Measurements from ENCODE around the gene SERPINB6. TPM values are rescaled to one million over a fixed set of nuclear protein-coding genes. Genes with fewer than 3 reads are reported as not detected.
"Not testable (repeated sequence)": the region's sequence is repeated elsewhere in the genome, so short reads cannot be mapped to it uniquely, and the experiment has no call there.

SERPINB6 gene
- total RNA-seq, 2 donors from 2014 or later, result 128 to 150 TPM

- peaks cover 23% of the 10 kb centered on the region for H3K4me1 Mint-ChIP-seq
- Histone ChIP-seq H3K4me3 (ENCODE audit: low read length) (no peak overlapping the region), H3K27me3 (ENCODE audit: control insufficient read depth, insufficient read depth, low read length, poor library complexity, severe bottlenecking) (no peaks in the 10 kb centered on the region), H3K27ac (ENCODE audit: low read depth, low read length) (no peak overlapping the region), H3K9ac (ENCODE audit: extremely low read depth, low read length, poor library complexity, severe bottlenecking) (peak overlapping the region; percentile 8), H3K36me3 (ENCODE audit: control insufficient read depth, insufficient read depth, low read length) (no peaks in the 10 kb centered on the region), H3K4me1 (ENCODE audit: control insufficient read depth, insufficient read depth, low read length) (peaks cover under 1% of the 10 kb centered on the region), H3K9me3 (ENCODE audit: control insufficient read depth, low read length) (peaks cover 14% of the 10 kb centered on the region)
- peak overlapping the region; percentile 77 for H3K27ac Mint-ChIP-seq
- WGBS, 2 experiments (ENCODE audit: insufficient coverage in 1 of 2, insufficient read length in 1 of 2), result 35 to 37% methylated on average over 10 to 11 of the region's 11 CpGs
- no peak overlapping the region for H3K4me3 Mint-ChIP-seq
- TF ChIP-seq CTCF (conservative IDR thresholded peaks at IDR 0.05), result peak; percentile 98
- peaks cover 24% of the 10 kb centered on the region for H3K9me3 Mint-ChIP-seq
- H3K36me3 Mint-ChIP-seq (ENCODE audit: low read depth), result peaks cover 2% of the 10 kb centered on the region
- H3K27me3 Mint-ChIP-seq (ENCODE audit: insufficient read depth), result no peaks in the 10 kb centered on the region
- peak; percentile 99 for DNase-seq
These were observed 39.2 kb downstream of the SERPINB6 start for GRCh38 chr6:2931970-2932748.

GRCh38 chr6:2931055-2931454 lies 40.3 kb downstream of the SERPINB6 start:
- Mint-ChIP-seq H3K4me1 (peaks cover 33% of the 10 kb centered on the region), H3K27me3 (ENCODE audit: insufficient read depth) (no peaks in the 10 kb centered on the region), H3K36me3 (ENCODE audit: low read depth) (peaks cover 2% of the 10 kb centered on the region), H3K4me3 (no peak overlapping the region), H3K9me3 (peaks cover 16% of the 10 kb centered on the region), H3K27ac (no peak overlapping the region)
- Histone ChIP-seq H3K36me3 (ENCODE audit: control insufficient read depth, insufficient read depth, low read length) (no peaks in the 10 kb centered on the region), H3K9me3 (ENCODE audit: control insufficient read depth, low read length) (peaks cover 14% of the 10 kb centered on the region), H3K9ac (ENCODE audit: extremely low read depth, low read length, poor library complexity, severe bottlenecking) (no peak overlapping the region), H3K4me3 (ENCODE audit: low read length) (no peak overlapping the region), H3K4me1 (ENCODE audit: control insufficient read depth, insufficient read depth, low read length) (peaks cover 6% of the 10 kb centered on the region), H3K27me3 (ENCODE audit: control insufficient read depth, insufficient read depth, low read length, poor library complexity, severe bottlenecking) (no peaks in the 10 kb centered on the region), H3K27ac (ENCODE audit: low read depth, low read length) (no peak overlapping the region)
- 60 to 65% methylated on average over 8 of the region's 8 CpGs for WGBS, 2 experiments (ENCODE audit: insufficient coverage in 1 of 2, insufficient read length in 1 of 2)
- DNase-seq, result no peak
- no peak for TF ChIP-seq CTCF (conservative IDR thresholded peaks at IDR 0.05)

- peak; percentile 95 for DNase-seq
- H3K4me1 Mint-ChIP-seq, result peaks cover 59% of the 10 kb centered on the region
- peaks cover 14% of the 10 kb centered on the region for H3K9me3 ChIP-seq (ENCODE audit: control insufficient read depth, low read length)
- H3K9ac ChIP-seq (ENCODE audit: extremely low read depth, low read length, poor library complexity, severe bottlenecking); H3K36me3 Mint-ChIP-seq (ENCODE audit: low read depth); H3K36me3 ChIP-seq (ENCODE audit: control insufficient read depth, insufficient read depth, low read length); H3K4me1 ChIP-seq (ENCODE audit: control insufficient read depth, insufficient read depth, low read length); H3K27me3 ChIP-seq (ENCODE audit: control insufficient read depth, insufficient read depth, low read length, poor library complexity, severe bottlenecking); H3K4me3 Mint-ChIP-seq; H3K4me3 ChIP-seq (ENCODE audit: low read length); H3K27me3 Mint-ChIP-seq (ENCODE audit: insufficient read depth); H3K27ac ChIP-seq (ENCODE audit: low read depth, low read length): not testable (repeated sequence)
- H3K9me3 Mint-ChIP-seq, result peaks cover 16% of the 10 kb centered on the region
- 45 to 54% methylated on average over 9 to 13 of the region's 13 CpGs for WGBS, 2 experiments (ENCODE audit: insufficient coverage in 1 of 2, insufficient read length in 1 of 2)
- peak overlapping the region; percentile 92 for H3K27ac Mint-ChIP-seq
These were observed 43.4 kb downstream of the SERPINB6 start for GRCh38 chr6:2927931-2928330.

GRCh38 chr6:2925842-2926747 lies 45.3 kb downstream of the SERPINB6 start:
- DNase-seq, result peak; percentile 85
- peak overlapping the region; percentile 34 for H3K27ac ChIP-seq (ENCODE audit: low read depth, low read length)
- peaks cover 15% of the 10 kb centered on the region for H3K4me1 ChIP-seq (ENCODE audit: control insufficient read depth, insufficient read depth, low read length)

More at GRCh38 chr6:2925842-2926747, 45.3 kb downstream of the SERPINB6 start:
- H3K27me3 Mint-ChIP-seq (ENCODE audit: insufficient read depth); H3K36me3 Mint-ChIP-seq (ENCODE audit: low read depth); H3K36me3 ChIP-seq (ENCODE audit: control insufficient read depth, insufficient read depth, low read length); H3K27me3 ChIP-seq (ENCODE audit: control insufficient read depth, insufficient read depth, low read length, poor library complexity, severe bottlenecking): not testable (repeated sequence)
- H3K27ac Mint-ChIP-seq, result peak overlapping the region; percentile 95
- Histone ChIP-seq H3K9me3 (ENCODE audit: control insufficient read depth, low read length) (peaks cover 14% of the 10 kb centered on the region), H3K9ac (ENCODE audit: extremely low read depth, low read length, poor library complexity, severe bottlenecking) (peak overlapping the region; percentile 28), H3K4me3 (ENCODE audit: low read length) (peak overlapping the region; percentile 24)
- peak overlapping the region; percentile 1 for H3K4me3 Mint-ChIP-seq
- peaks cover 59% of the 10 kb centered on the region for H3K4me1 Mint-ChIP-seq
- H3K9me3 Mint-ChIP-seq, result peaks cover 16% of the 10 kb centered on the region
- 21 to 33% methylated on average over 7 to 13 of the region's 13 CpGs for WGBS, 2 experiments (ENCODE audit: insufficient coverage in 1 of 2, insufficient read length in 1 of 2)
